Activated CD4-positive, alpha-beta T cell treated with anti-CD3 and anti-CD28 coated beads, Interleukin-2, amount 50 U/mL, for 48 hours (primary cell): ENCODE results near the gene DOCK4.

Source experiments
- DNase-seq, 2 experiments: peaks; one replicate each; pipeline ENCODE4 v3.0.0-alpha.2; 2020

Gene DOCK4

DNA sequence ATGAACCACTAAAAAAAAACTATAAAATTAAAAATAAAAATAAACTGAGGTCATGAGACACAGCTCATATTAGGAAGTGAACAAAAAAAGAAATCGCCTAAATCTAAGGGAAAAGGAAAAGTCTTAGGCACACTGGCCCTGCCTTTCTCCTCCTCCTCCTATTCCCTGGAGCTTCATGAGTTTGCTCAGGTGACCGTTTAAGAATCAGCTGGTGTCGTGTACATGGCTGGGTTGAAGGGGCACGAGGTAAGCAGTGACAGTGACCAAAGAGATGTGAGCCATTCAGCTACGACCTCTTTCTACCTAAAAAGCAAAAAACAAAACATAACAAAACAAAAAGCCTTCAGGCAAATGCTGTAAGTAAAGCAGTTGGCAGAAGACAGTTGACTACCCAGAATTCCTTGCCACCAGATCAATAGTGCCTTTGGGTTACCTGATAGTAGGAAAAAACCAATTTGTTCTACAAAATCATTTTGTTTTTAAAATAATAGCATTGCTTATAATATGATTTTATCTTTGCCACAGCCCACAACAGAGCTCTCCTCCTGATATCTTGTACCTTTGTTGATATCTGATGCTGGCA, 135.4 kb downstream of the DOCK4 start:
- no peak for DNase-seq

- no peak for DNase-seq
These were observed 136.3 kb downstream of the DOCK4 start for GRCh38 chr7:112069879-112070321.

DNA sequence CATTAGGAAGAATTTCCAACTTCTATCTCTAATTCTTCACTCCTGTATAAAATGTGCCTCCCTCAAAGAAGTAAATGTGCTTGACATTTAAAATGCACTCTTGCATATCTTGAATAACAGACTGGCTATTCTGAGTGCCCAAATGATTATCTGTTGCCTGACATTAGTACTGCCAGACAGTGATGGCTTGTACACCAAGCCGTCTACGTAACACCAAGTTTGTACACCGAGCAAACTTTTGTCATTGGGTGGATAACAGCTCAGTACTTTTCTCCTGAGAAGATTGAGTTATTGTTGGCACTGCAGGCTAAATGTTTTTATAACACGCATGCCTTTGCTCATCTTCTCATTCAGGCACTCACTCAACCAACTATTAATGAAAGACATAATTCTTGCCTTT, 137.2 kb downstream of the DOCK4 start:
- no peak for DNase-seq

- no peak for DNase-seq
These were observed 138.3 kb downstream of the DOCK4 start for GRCh38 chr7:112067632-112068540.

GRCh38 chr7:112067200-112067599, 139.0 kb downstream of the DOCK4 start:
- DNase-seq = no peak

DNA sequence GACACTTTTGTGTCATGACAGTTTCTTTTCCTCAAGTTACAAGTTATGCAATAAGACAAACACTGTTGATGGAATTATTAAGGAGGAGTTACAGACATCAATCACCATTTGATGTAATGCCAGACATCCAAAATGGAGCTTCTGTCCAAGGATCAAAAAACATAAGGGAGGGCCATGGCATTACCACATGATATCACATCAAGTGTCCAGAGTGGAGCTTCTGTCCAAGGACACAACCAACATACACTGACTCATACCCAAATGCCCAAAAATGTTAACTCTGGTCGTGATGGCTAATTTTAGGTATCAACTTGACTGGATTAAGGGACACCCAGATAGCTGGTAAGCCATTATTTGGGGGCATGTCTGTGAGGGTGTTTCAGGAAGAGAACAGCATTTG, 140.4 kb downstream of the DOCK4 start:
- DNase-seq = no peak

- no peak for DNase-seq
These were observed 141.4 kb downstream of the DOCK4 start for GRCh38 chr7:112064627-112065385.

- DNase-seq = no peak
These were observed 142.2 kb downstream of the DOCK4 start for GRCh38 chr7:112063974-112064373.

DNA sequence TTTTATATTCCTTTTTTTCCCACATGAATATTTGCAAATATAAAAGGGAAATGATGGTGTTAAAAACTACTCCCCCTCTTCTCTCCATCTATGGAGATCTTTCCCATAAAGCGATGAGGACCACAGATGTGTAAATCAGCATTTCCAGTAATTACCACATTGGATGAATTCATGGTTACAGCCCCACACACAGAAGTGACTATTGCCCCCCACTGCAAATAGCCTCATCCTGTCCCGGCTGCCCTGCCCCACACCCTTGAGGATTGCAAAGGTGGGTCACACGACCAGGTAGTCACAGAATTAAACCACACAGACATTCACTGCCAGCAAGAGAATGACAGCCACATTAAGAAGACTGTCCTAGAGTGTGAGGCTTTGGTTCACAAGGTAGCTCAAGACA, 145.1 kb downstream of the DOCK4 start:
- no peak for DNase-seq

DNA sequence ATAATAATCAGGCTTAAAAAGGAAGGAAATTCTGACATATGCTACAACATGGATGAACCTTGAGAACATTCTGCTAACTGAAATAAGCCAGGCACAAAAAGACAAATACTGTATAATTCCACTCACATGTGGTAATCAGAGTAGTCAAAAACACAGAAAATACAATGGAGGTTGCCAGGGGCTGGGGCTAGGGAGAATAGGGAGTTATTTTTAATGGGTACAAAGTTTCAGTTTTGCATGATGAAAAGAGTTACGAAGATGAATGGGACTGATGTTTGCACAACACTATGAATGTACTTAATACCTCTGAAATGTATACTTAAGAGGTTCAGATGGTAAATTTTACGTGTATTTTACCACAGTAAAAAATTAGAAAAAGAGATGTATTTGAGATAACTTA, 145.6 kb downstream of the DOCK4 start:
- DNase-seq = no peak

GRCh38 chr7:112059675-112060074, 146.5 kb downstream of the DOCK4 start:
- DNase-seq = no peak

- DNase-seq = no peak
These were observed 147.5 kb downstream of the DOCK4 start for GRCh38 chr7:112058686-112059085.

DNA sequence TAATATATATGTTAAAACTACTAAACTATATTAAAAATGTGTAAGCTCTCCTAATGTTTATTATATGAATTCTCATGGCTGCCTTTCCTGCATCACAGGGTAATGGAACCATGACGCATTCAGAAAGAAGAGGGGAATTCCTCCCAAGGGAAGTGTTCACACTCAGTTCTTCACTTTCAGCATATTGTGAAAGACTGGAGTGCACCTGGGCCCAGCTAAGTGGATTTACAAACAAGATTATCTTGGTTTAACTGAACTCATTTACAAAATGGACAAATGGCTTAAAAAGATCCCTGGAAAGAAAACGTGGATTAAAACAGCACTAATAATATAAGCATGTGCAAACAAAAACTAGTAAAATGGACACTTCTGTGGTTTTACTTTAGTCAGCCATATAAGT, 149.8 kb downstream of the DOCK4 start:
- DNase-seq = no peak

GRCh38 chr7:112053737-112054069, 152.5 kb downstream of the DOCK4 start:
- DNase-seq = no peak

- DNase-seq = no peak
These were observed 153.0 kb downstream of the DOCK4 start for GRCh38 chr7:112052993-112053736.

GRCh38 chr7:112052498-112052897, 153.7 kb downstream of the DOCK4 start:
- no peak for DNase-seq

- DNase-seq = no peak
These were observed 155.8 kb downstream of the DOCK4 start for GRCh38 chr7:112050250-112050881.

- DNase-seq = no peak
These were observed 156.5 kb downstream of the DOCK4 start for GRCh38 chr7:112049555-112050249.

- no peak for DNase-seq
These were observed 158.8 kb downstream of the DOCK4 start for GRCh38 chr7:112047421-112047820.

DNA sequence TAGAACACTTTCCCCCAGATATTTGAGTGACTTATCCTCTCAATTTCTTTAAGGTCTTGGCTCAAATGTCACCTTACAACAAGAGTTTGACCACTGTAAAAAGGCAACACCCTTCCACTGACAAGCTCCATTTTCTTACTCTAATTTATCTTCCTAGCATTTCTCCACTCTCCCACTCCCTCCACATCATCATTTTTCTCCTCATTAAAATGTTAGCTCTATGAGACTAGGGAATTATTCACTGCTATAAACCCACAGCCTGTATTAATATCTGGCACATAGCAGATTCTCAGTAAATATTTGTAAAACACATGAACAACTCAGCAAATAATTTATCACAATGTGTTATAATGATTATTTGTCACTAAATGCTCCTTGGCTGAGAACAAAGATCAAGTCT, 161.0 kb downstream of the DOCK4 start:
- DNase-seq = no peak

DNA sequence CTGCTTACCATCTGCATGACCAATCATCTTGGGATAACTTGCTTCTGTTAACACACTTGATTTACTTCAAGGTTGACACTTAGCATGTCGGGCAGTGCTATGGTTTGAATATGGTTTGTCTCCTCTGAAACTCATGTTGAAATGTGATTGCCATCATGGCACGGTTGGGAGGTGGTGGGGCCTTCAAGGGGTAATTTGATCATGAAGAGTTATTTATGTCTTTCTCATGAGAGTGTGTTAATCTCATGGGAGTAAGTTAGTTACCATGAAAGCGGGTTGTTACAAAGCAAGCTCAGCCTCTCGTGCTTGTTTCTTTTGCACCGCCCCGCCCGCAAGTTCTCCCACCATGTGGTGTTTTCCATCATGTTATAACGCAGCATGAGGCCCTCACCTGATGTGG, 163.6 kb downstream of the DOCK4 start:
- DNase-seq = no peak

- DNase-seq = no peak
These were observed 167.8 kb downstream of the DOCK4 start for GRCh38 chr7:112038353-112038752.
